HG03045 (cell line): ENCODE measurements around the gene SSPN.
A peak's percentile ranks its signal among the peaks of the same experiment; 100 is the strongest.

ENCODE experiments used
- ATAC-seq: cut with Tn5 transposase; IDR thresholded peaks from one replicate; pipeline ENCODE4 v1.9.1; 2021; ENCODE audit warnings: mild to moderate bottlenecking, moderate library complexity; ENCODE audit not compliant: unreplicated experiment

SSPN gene

DNA sequence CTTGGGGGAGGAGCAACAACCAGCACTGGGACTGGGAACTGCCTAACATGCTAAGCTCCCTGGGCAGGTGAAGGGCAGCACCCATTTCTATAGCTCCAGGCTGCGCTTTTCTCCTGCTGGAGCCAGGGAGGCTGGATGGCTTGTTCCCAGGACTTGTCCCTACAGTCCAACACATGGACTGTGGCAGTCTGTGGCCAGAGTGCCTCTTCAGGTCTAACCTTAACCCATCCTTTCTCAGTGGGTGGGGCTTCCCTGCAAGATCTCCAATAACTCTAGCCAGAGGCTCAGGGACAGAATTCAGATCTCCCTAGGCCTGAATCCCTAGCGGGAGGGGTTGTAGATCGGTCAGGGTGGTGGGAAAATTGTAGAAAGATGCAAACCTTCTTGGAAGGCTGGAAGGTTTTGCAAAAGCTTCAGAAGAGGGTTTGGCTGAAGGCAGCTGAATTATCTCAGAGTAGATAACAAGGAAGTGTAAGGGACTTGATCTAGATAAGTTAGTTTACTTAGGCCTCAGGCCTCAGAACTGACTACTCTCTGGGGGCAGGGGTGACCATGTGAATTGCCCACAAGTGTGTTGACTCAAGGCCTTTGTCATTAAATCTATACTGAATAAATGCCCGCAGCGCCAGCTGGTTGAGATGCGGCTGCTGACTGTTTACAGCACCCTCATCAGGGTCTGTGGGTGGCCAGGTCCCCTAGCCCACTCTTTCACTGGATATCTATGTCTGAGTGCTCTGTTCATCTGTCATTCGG is 60.7 kb downstream of the SSPN start:
- no peak for ATAC-seq

DNA sequence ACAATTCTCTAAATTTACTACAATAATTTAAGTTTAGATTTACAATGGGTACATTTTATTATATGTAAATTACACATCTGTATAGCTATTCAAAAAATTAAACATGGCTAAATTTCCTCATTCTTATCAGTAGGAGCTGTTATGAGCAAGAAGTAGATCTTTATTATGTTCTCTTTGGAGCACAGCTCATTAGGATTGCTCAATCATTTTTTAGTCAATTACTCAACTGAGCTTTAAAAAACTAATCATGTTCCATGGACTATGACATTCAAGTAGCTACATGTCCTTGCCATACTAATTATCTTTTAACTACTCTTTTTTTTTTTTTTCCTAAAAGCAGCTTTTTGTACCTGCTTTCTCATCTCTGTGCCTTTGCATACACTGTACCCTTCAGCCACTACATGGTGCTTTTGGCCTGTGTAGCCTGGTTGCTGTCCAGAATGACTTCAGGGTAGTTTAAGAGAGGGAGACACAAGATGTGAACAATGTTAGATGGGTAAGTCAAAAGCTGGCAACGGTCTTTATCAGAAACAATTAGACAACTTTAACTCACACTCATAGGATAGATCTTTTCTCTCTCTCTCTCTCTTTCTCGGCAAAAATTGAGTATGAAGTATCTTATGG is 69.0 kb downstream of the SSPN start:
- no peak for ATAC-seq

DNA sequence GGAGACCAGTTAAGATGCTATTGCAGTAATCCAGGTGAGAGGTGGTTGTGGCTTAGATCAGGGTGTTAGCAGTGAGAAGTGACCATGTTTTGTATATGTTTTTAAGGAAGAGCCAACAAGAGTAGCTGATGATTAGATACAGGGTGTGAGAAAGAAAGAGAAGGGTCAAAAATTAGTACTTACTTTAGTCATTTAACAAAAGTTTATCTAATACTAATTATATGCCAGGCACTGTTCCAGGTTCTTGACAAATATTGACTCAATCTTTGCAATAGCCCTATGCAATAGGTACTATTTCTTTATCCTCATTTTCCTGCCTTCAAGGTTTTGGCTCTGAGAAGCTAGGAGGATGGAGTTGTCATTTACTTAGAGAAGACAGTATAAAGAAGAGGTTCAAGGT is 70.2 kb downstream of the SSPN start:
- ATAC-seq, result no peak

DNA sequence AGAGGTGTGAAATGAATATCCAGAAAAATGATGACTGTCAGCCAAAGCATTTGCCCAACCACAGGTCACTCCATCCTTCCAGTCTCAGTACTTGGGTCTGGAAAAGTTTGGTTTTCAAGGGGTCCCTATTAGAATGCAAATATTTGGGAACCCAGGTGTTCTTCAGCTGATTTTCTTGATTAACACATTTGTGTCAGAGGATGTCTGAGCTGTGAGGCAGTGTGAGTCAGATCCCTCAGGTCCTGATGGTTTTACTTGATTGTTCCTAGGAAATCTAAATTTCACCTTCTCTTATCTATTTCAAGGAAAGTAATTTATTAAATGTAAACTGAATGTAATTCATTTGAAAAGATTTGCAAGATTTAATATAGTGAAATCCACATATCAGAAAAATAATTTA is 71.5 kb downstream of the SSPN start:
- no peak for ATAC-seq

DNA sequence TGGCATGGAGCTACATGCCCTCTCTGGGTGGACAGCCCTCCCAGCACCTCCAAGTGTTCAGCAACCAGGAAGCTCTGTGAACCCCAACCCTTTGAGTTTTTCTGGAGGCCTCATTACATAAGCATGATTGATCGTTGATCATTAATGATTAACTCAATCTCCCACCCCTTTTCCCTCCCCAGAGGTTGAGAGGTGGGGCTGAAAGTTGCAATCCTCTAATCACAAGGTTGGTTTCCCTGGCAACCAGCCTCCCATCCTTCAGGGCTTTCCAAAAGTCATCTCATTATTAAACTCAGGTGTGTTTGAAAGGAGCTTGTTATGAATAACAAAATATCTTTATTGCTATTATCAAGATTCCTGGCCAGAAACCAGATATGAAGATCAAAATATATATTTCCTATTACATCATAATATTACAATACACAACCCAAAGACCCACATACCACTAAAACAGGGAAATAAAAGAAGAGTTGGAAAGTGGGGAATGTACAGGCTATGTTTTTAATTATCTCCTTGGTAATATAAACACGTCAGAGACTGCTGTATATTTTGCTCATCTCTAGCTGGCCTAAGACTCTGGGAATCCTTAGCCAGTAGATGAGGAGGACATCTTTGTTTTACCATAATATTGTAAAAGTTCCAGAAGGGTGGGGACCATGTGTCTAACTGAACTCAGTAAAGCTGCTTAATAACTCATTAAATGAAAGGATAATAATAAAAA is 73.6 kb downstream of the SSPN start:
- no peak for ATAC-seq

DNA sequence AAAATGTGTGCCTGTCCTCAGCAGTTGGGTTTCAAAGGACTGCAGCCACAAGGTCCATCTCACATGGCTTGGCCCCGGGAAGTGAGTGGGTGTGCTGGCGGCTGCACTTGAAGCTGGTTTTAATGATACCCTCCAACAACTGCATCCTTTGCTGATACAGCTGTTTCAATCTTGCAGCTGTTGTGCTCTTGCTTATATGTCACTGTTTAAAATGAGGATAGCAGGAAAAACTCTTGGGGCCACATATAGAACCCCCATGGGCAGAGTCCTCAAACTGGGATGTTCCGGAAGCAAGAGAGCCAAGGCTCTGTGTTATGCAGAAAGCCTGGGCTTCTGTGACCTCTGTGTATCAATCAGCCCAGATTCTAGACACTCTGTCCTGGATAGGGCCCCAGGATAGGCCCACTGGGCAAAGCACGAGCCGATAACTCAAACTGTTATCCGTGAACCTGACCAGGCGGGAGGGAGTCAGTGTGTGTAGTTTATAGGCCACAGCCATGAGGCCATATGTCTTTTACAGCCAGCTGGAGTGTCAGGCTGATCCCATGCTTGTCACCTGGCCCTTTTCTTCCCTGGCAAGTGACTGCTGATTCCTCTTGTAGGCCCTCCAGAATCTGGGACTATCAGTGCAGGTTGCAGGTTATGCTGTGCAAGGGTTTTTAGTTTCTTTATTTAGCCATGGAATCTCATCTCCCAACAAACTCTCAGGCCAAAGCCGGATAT is 74.3 kb downstream of the SSPN start:
- ATAC-seq, result no peak

DNA sequence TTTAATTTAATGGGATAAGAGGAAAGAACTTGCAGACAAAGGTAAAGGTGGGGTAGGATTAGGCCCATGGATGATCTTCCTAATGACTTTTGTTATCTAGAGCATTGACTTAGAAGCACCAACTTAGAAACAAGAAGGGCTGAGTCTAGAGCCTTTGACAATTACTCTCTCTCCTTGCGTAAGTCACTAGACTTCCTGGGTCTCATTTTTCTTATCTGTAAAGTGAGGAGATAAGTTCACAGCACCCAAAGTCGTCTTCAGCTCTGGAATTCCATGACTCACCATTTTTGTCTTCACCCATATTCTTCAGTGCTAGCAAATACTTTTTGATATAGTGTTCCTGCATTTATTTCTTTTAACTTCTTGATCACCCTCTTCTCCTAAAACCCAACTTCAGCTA is 75.7 kb downstream of the SSPN start:
- ATAC-seq, result no peak

DNA sequence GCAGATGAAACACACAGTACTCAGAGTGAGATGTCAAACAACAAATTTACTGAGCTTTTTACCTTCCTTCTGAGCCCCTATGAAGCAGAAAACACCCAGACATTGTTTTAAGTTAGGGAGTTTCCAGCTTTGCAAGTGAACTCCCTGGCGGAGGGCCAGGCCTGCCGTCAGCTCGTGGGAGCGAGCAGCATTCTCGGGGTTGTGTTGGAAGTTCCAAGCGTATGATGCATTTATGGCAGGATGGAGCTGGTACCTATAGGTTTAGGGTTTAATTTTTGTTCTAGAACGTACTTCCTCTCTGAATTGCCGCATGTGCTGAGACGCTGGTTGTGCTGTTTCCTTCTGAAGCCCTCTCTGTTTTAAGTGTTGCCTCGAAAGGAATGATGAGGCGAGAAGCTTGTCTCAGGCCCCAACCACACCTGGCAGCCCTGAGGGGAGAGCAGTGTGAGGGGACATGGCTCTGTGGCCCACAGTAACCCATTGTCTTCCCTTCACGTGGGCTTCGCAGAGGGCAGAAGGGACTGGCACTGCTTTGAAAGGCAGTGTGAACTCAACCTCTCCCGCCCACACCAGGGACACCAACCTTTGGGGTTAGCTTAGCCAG is 76.6 kb downstream of the SSPN start:
- no peak for ATAC-seq

DNA sequence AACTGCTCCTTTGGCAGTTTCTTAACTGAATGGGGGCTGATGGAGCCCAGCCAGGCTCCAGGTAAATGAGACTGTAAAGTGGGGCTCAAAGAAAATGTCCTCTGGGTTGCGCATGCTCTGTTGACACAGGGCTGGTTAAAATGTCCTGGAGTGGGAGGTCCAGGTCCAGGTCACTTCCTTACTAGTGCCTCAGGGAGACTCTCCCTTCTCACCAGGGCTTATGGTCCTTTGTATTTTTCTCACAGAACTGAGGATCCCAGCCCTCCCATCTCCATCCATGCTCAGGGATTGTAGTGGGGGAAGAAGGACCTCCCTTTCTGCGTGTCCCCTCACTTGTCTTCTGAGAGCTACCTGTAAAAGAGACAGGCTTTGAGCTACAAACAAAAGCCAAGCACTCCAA is 77.5 kb downstream of the SSPN start:
- ATAC-seq, result no peak

DNA sequence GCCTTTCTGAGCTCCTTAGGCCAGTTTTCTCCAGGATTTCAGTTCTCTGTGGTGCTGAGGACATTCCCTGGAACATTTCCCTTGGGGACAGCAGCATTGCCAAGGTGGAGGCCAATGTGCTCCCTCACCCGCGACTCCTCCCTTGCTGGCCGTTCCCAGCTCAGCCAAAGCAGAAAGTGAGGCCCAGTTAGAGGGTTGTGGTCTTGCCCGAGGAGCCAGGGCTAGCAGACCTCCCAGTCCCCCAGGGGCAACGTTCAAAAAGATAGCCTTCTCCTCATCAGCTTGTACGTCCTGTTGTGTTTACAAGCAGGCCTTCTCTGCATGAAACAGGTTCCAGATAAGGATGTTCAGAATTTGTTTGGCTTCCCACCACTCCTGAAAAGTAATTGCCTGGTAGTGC is 78.4 kb downstream of the SSPN start:
- no peak for ATAC-seq

DNA sequence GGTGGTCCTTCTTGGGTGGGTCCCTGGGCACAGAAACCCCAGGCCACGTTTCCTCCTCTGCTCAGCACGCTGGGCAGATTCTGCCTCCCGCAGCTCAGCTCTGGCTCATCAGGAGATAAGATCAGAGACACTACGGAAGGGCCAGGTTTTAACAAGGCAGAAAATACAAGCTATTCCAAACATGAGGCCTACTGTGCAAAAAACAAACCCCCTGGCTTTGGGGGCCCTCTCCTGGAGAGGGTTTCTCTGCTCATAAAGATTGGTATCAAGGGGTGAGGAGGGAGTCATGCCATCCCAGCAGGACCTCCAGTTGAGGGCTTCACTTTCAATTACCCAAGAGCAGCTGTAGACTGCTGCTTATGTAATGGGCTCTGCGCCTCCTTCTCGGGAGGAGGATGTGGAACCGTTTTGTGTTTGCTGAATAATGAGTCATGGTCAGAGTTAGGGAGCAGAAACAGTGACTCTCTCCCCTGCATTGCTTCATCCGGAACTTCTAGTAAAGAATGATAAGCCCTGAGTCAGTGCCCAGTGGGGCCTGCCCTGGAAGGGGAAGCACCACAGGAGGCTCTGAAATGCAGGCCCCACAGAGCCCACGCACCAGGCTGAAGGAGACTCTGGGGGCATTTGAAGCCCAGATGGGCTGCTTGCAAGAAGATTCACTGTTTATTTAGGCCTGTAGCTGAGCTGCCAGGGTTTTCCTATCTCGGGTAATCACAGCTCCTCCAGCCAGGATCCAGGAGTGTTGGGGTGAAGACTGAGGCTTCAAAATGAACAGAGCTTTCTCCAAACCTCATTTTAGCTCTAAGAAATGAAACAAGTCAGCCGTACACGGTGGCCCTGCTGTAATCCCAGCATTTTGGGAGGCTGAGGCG is 79.3 kb downstream of the SSPN start:
- ATAC-seq, result peak; percentile 88

DNA sequence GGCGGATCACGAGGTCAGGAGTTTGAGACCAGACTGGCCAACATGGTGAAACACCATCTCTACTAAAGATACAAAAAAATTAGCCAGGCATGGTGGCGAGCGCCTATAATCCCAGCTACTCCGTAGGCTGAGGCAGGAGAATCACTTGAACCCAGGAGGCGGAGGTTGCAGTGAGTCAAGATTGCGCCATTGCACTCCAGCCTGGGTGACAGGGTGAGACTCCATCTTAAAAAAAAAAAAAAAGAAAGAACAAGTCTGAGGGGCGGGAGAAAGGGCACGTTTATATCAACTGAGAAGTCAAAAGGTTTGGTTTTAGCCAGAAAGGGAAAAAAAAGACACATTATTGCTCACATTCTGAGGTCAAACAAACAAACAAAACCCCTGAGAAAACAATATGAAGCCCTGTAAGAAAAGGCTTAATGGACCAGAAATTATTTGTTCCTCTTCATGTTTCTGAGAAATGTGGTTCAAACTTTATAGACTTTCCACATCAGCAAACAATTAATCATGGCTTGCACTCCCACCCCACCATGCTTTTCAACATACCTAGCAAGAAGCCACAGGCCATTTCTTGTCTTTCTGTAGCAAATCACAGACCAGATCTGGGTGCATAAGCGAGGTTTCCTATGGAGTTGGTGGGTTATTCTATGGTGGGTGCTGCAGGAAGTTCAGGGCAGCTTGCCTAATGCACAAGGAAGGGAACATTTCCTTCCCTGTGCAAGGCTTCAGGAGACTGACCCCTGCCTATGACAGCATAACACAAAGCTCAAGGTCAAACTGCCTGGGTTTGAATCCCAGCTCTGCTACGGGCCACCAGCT is 80.1 kb downstream of the SSPN start:
- ATAC-seq, result no peak

DNA sequence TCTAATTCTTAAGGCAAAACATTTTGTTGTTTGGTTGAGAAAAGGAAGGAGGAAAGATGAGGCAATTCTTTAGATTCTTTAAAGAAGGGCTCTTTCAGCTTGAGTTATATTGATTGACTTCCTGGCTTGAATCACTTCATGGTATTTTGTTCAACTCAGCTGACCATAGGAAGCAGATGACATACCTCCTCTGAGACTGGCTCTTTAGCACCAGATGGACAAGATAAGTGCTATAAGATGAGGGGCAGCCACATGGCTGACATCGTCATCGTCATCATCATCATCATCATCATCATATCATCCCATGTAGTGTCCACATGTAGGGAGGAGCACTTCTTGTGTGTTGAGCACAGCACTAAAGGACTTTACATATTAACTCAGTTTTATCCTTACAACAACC is 81.3 kb downstream of the SSPN start:
- ATAC-seq, result no peak

DNA sequence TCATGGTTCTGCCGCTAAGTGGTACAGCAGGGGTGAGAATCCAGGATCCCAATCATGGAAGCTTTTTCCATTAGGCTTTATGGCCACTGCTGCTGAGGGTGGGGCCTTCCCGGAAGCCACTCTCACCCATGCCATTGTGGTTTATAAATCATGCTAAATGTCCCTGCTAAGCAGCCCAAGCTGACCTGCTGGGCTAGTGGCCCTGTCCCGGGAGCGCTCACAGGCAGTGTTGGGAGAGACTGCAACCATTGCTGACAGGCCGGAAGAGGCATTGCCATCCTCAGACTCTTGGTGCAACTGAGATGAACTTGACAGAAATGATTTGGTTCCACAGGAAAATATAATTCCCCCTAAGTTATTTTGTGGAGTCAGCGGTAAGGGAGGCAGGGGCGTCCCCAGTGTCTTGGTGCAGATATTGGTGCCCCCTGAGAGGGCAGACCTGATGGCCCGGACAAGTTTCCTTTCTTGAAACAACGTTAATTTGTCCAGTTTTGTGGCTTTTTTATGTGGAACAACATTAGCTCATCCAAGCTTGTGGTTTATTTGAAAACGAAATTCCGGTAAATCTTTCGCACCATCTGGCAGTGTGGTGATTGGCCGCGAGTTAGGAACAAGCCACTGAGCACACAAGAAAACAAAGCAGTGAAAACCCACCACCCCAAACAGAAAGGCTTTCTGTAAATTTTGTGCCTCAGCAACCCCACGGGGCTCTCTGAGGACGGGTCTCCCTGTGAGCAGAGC is 82.3 kb downstream of the SSPN start:
- no peak for ATAC-seq

DNA sequence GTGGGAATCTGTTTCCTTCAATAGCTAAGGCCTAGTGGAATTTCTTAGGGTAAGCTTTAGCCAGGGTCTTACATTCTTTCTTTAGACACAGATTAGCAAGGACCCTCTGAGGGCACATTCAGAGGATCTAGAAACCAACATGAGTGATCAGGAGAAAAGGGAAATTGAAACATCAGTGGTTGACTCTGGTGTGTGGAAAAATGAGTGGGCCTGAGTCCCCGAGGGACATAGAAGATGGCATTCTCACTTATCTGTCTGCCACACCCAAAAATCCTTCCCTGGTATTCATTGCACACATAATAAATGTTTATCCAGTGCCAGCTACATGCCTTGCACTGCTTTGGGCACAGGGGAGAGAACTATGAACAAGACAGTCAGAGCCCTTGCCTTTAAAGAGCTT is 82.9 kb downstream of the SSPN start:
- ATAC-seq, result no peak

DNA sequence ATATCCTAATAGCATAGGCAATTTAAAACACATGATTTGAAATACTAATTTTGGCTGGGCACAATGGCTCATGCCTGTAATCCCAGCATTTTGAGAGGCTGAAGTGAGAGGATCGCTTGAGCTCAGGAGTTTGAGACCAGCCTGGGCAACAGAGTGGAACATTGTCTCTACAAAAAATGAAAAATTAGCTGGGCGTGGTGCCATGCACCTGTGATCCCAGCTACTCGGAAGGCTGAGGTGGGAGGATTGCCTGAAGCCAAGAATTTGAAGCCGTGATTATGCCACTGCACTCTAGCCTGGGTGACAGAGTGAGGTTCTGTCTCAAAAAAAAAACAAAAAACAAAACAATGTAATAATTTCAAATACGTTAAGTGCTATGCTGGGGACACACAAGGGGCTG is 83.3 kb downstream of the SSPN start:
- no peak for ATAC-seq

DNA sequence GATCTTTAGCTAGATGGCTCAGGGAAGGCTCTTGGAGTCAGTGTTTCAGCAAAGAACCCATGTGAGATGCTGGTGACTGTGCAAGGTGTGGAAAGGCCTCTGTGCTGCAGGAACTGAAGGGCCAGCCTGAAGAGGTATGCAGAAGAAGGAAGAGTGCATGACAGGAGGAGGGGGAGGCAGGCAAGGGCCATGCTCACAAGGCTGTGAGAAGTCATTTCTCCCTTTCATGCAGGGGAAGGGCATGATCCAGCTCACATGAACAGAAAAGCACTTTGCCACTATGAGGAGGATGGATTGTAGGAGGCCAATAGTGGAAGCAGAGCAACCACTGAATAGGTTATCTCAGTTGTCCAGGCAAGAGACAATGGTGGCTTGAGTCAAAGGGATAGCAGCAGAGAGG is 83.7 kb downstream of the SSPN start:
- no peak for ATAC-seq

DNA sequence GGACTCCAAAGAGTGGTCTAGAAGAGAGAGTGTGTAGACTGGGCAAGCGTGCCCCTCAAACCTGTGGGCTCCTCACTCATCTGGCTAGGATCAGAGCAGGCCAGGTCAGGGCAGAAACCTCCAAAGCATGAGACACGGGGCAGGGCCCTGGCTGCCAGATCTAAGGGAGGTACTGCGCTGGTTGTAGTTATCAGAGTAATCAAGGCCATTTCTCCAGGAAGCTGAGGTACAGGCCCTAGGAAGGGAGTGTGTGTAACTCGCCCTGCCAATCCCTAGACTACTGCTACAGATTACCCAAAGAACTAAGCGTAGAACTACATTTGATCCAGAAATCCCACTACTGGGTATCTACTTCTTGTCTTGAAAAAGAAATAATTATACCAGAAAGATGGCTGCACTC is 84.5 kb downstream of the SSPN start:
- ATAC-seq, result no peak

DNA sequence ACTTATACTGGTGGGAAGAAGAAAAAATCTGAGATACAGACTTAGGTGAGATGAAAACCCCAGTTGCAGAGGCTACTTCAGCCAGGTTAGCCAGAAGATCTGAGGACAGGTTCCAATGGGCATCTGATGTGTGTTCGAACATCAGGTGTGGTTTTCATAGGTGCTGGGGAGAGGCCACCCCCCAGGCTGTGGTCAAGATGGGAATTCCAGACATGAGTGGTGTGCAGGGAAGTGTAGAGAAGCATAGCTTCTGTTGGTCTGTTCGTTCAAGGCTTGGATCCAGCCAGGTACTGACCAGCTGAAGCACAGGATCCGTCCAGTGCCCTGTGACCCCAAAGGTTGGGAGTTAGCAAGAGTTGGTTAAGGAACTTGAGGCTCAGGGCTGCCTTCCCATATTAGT is 85.5 kb downstream of the SSPN start:
- no peak for ATAC-seq
